GM12878 (cell line): ENCODE data around the gene ANKMY1. TPM values are rescaled to one million over a fixed set of nuclear protein-coding genes. Genes with fewer than 3 reads are reported as not detected.

Experiments used
- ATAC-seq: fragments of 200-7000 bp; cut with Tn5 transposase; 3 replicates; pipeline ENCODE4 v1.9.1; 2020; ENCODE audit warnings: mild to moderate bottlenecking, moderate library complexity
- BruUV-seq: library from RNA; stranded (reverse); fragments of 400-500 nt; replicated peaks from 2 replicates; lab custom pipeline; 2021; lab: Mats Ljungman, UMichigan
- CTCF ChIA-PET: fragments of 300-600 bp; sonication (Branson Sonifier 250); formaldehyde crosslinking; extraction: SDS; loops from one replicate; lab custom pipeline; 2021; ENCODE audit warnings: inconsistent platforms; lab: Yijun Ruan, JAX
- POLR2A ChIA-PET: fragments of 350-600 bp; formaldehyde crosslinking; extraction: SDS; loops from one replicate; lab custom pipeline; 2021; ENCODE audit warnings: inconsistent platforms; lab: Charles Lee
- RAD21 ChIA-PET: fragments of 300-600 bp; sonication (Branson Sonifier 250); formaldehyde crosslinking; loops from one replicate; lab custom pipeline; 2023; ENCODE audit warnings: antibody characterized with exemption; ENCODE audit not compliant: unreplicated experiment; lab: Charles Lee
- SMC1A ChIA-PET: fragments of 300-600 bp; sonication (Branson Sonifier 250); formaldehyde crosslinking; loops from one replicate; lab custom pipeline; 2023; ENCODE audit not compliant: unreplicated experiment, uncharacterized antibody; lab: Charles Lee
- DNase-seq: peaks from one replicate; pipeline ENCODE4 v3.0.0-alpha.2; 2011; ENCODE audit warnings: low read depth, low spot score
- FAIRE-seq: peaks from 3 replicates; lab custom pipeline; 2011; peaks lifted over from hg19 to GRCh38; lab: Jason Lieb, UNC
- H2AFZ ChIP-seq: 2 replicates; pipeline ENCODE4 v1.6.0; 2011; ENCODE audit warnings: low read depth, low read length, control low read depth; ENCODE audit not compliant: control insufficient read depth
- H3K27ac ChIP-seq: 2 replicates; pipeline ENCODE4 v1.5.1; 2011; ENCODE audit warnings: control low read depth; ENCODE audit not compliant: control insufficient read depth, insufficient read depth
- H3K27me3 ChIP-seq, 2 experiments: replicated peaks in 1 of 2; 2 replicates each; pipeline versions ENCODE4 v1.6.0 to v1.6.1; 2011; ENCODE audit warnings: low read length in 1 of 2; ENCODE audit not compliant: control insufficient read depth in 2 of 2, insufficient read depth in 2 of 2
- H3K36me3 ChIP-seq, 2 experiments: 2 replicates each; pipeline ENCODE4 v1.5.1; 2011; ENCODE audit warnings: low read length in 1 of 2; ENCODE audit not compliant: control insufficient read depth in 2 of 2, insufficient read depth in 2 of 2
- H3K4me1 ChIP-seq: 2 replicates; pipeline ENCODE4 v1.6.1; 2011; ENCODE audit warnings: mild to moderate bottlenecking, low read length, moderate library complexity, mixed read lengths; ENCODE audit not compliant: control insufficient read depth, insufficient read depth
- H3K4me2 ChIP-seq: 2 replicates; pipeline ENCODE4 v1.6.0; 2011; ENCODE audit warnings: control low read depth; ENCODE audit not compliant: control insufficient read depth, insufficient read depth
- H3K4me3 ChIP-seq: fragments of 200-600 bp; sonication (generic); 2 replicates; pipeline ENCODE4 v1.5.1; 2016
- H3K79me2 ChIP-seq: 2 replicates; pipeline ENCODE4 v1.6.0; 2011; ENCODE audit warnings: low read length; ENCODE audit not compliant: control insufficient read depth, insufficient read depth
- H3K9ac ChIP-seq: 2 replicates; pipeline ENCODE4 v1.8.0; 2011; ENCODE audit warnings: low read length, control low read depth, mixed read lengths; ENCODE audit not compliant: control insufficient read depth, insufficient read depth
- H3K9me3 ChIP-seq: replicated peaks from 3 replicates; pipeline ENCODE4 v1.5.1; 2011; ENCODE audit warnings: mild to moderate bottlenecking, low read length; ENCODE audit not compliant: control insufficient read depth, insufficient read depth
- H4K20me1 ChIP-seq: 2 replicates; pipeline ENCODE4 v1.6.0; 2011; ENCODE audit not compliant: control insufficient read depth, insufficient read depth
- MTA2 ChIP-seq: fragments of 450-650 bp; IDR thresholded peaks from 2 replicates; pipeline ENCODE4 v1.6.1; 2016; ENCODE audit warnings: low read depth, mild to moderate bottlenecking, moderate library complexity
- POLR2AphosphoS5 ChIP-seq: IDR thresholded peaks from 2 replicates; pipeline ENCODE4 v1.6.1; 2011; ENCODE audit warnings: mild to moderate bottlenecking, low read length, inconsistent platforms
- SIX5 ChIP-seq: IDR thresholded peaks from 2 replicates; pipeline ENCODE4 v1.6.1; 2011; ENCODE audit warnings: mild to moderate bottlenecking, low read depth, low read length, moderate library complexity; ENCODE audit not compliant: severe bottlenecking
- WGBS: methylation state at CpG from one replicate; pipeline ENCODE4 v1.1.6; 2016; ENCODE audit warnings: low lambda C conversion rate; ENCODE audit not compliant: insufficient replicate concordance, insufficient coverage; ENCODE audit errors: missing lambda C conversion rate; 5-methylcytosine and 5-hydroxymethylcytosine counted together
- in situ Hi-C: fragments of 300-500 bp; cut with MboI; formaldehyde crosslinking; loops from 9 replicates; pipeline ENCODE4 v1.14.3; 2018; ENCODE audit warnings: mixed read lengths
- intact Hi-C: fragments of 100-400 bp; cut with micrococcal nuclease; formaldehyde crosslinking; loops from one replicate; pipeline ENCODE4 v1.14.2; 2022; ENCODE audit not compliant: unreplicated experiment
- polyA plus RNA-seq, 11 experiments: library from polyadenylated mRNA; depleted of rRNA in 4 of 11; unstranded in 6 of 11; stranded (reverse) in 5 of 11; fragments of >200 nt; fragmentation: Nextera tagmentation in 4 of 11; fragmentation: Illumina TruSeq in 1 of 11; extraction: Ambion mirVana in 4 of 11; extraction: Trizol in 1 of 11; gene quantifications; 1 replicate in 1 of 11; 2 replicates in 10 of 11; pipeline versions ENCODE4 v1.2.1 to v1.2.3, GENCODE V29; 2011 to 2016; ENCODE audit warnings: inconsistent platforms in 2 of 11, missing spikeins in 2 of 11, low read depth in 1 of 11
- total RNA-seq, 4 experiments: library from RNA; depleted of rRNA in 3 of 4; stranded (reverse); fragments of >200 nt in 3 of 4; fragmentation: Illumina TruSeq in 1 of 4; extraction: Trizol in 1 of 4; gene quantifications; 2 replicates each; pipeline versions ENCODE4 v1.2.1 to v1.2.3, GENCODE V29; 2013 to 2021
- TF ChIP-seq, protein P1 (sequence below): IDR thresholded peaks from 2 replicates; pipeline ENCODE4 v1.6.1; 2011; ENCODE audit warnings: low read depth, low read length, improper control_type of control experiment, borderline replicate concordance
- TF ChIP-seq, protein P2 (sequence below): IDR thresholded peaks from 2 replicates; pipeline ENCODE4 v1.6.1; 2012; ENCODE audit warnings: improper control_type of control experiment, low read depth, low read length; ENCODE audit not compliant: insufficient replicate concordance

The ANKMY1 gene
- total and polyA plus RNA-seq, 10 of the 15 experiments (the other 5 are each of a cell fraction or from before 2014, with no cell fraction given) = 1.1 to 15.3 (median 11.1) TPM

DNA sequence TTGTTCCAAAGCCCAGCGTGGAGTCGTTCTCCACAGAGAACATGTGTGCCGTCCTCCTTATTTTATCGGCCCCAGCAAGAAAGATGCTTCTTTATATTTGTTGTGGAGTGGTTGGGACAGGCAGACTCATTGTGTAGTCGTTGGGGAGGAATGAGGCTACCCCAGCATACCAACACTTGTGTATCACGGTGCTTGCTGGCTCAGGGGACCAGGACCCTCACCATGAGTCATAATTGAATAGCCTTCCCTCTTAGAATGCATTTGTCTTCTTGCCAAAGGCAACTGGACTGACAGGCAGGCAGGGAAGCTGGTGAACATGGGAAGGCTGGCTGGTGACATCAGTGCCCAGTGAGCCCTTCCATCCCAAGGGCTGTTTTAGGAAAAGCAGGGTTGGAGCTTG is 33.4 kb upstream of the ANKMY1 start:
- BruUV-seq = no TSS peak
- Histone ChIP-seq H3K9ac (no peak overlapping the region), H3K27ac (no peak overlapping the region), H3K27me3 (no peaks in the 10 kb centered on the region), H4K20me1 (no peaks in the 10 kb centered on the region; the same call in 1 of the 2 replicates), H3K4me2 (no peak overlapping the region), H3K4me1 (peaks cover 13% of the 10 kb centered on the region), H2AFZ (no peak overlapping the region), H3K4me3 (no peak overlapping the region), H3K36me3 (peaks cover 2 to 16% of the 10 kb centered on the region in 2 experiments; a peak in 3 of 4 replicates), H3K9me3 (no peaks in the 10 kb centered on the region), H3K79me2 (peaks cover 26% of the 10 kb centered on the region)
- no peak for ATAC-seq
- DNase-seq = no peak
- ChIA-PET CTCF (no interaction called here), SMC1A (no interaction called here), RAD21 (no interaction called here), POLR2A (no interaction called here)
- TF ChIP-seq MTA2 (no peak), SIX5 (no peak), POLR2AphosphoS5 (no peak)
- TF ChIP-seq, protein P1, sequence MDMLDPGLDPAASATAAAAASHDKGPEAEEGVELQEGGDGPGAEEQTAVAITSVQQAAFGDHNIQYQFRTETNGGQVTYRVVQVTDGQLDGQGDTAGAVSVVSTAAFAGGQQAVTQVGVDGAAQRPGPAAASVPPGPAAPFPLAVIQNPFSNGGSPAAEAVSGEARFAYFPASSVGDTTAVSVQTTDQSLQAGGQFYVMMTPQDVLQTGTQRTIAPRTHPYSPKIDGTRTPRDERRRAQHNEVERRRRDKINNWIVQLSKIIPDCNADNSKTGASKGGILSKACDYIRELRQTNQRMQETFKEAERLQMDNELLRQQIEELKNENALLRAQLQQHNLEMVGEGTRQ = no peak
- TF ChIP-seq, protein P2, sequence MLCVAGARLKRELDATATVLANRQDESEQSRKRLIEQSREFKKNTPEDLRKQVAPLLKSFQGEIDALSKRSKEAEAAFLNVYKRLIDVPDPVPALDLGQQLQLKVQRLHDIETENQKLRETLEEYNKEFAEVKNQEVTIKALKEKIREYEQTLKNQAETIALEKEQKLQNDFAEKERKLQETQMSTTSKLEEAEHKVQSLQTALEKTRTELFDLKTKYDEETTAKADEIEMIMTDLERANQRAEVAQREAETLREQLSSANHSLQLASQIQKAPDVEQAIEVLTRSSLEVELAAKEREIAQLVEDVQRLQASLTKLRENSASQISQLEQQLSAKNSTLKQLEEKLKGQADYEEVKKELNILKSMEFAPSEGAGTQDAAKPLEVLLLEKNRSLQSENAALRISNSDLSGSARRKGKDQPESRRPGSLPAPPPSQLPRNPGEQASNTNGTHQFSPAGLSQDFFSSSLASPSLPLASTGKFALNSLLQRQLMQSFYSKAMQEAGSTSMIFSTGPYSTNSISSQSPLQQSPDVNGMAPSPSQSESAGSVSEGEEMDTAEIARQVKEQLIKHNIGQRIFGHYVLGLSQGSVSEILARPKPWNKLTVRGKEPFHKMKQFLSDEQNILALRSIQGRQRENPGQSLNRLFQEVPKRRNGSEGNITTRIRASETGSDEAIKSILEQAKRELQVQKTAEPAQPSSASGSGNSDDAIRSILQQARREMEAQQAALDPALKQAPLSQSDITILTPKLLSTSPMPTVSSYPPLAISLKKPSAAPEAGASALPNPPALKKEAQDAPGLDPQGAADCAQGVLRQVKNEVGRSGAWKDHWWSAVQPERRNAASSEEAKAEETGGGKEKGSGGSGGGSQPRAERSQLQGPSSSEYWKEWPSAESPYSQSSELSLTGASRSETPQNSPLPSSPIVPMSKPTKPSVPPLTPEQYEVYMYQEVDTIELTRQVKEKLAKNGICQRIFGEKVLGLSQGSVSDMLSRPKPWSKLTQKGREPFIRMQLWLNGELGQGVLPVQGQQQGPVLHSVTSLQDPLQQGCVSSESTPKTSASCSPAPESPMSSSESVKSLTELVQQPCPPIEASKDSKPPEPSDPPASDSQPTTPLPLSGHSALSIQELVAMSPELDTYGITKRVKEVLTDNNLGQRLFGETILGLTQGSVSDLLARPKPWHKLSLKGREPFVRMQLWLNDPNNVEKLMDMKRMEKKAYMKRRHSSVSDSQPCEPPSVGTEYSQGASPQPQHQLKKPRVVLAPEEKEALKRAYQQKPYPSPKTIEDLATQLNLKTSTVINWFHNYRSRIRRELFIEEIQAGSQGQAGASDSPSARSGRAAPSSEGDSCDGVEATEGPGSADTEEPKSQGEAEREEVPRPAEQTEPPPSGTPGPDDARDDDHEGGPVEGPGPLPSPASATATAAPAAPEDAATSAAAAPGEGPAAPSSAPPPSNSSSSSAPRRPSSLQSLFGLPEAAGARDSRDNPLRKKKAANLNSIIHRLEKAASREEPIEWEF = no peak
- WGBS = 94% methylated on average over 6 of the region's 6 CpGs
- FAIRE-seq = no peak
- in situ Hi-C loops = no loop called here
- intact Hi-C loops = no loop called here
